CD14-positive monocyte (primary cell): Measurements from ENCODE around the gene ITSN1. TPM values are rescaled to one million over a fixed set of nuclear protein-coding genes. Genes with fewer than 3 reads are reported as not detected.

Source experiments
- DNase-seq, 3 donors: peaks; one replicate each; pipeline ENCODE4 v3.0.0-alpha.2; 2011 to 2022
- H2AFZ ChIP-seq: 2 replicates; pipeline ENCODE4 v1.6.0; 2012; ENCODE audit warnings: mild to moderate bottlenecking, low read depth, low read length, inconsistent platforms; ENCODE audit not compliant: insufficient read depth, poor library complexity, severe bottlenecking
- H3K27ac ChIP-seq, 2 donors: 1 replicate in 1 of 2; 2 replicates in 1 of 2; pipeline ENCODE4 v1.5.1; 2012 to 2013; ENCODE audit warnings: low read length in 2 of 2, control low read depth in 1 of 2, inconsistent platforms in 1 of 2, low read depth in 1 of 2, mild to moderate bottlenecking in 1 of 2
- H3K27me3 ChIP-seq, 2 donors: one replicate each; pipeline versions ENCODE4 v1.6.0 to v1.6.1; 2011 to 2013; ENCODE audit warnings: low read length in 2 of 2; ENCODE audit not compliant: control insufficient read depth in 2 of 2, insufficient read depth in 2 of 2
- H3K36me3 ChIP-seq, 2 donors: replicated peaks in 1 of 2; 1 replicate in 1 of 2; 2 replicates in 1 of 2; pipeline versions ENCODE4 v1.5.1 to v1.6.1; 2012 to 2013; ENCODE audit warnings: low read length in 2 of 2, control low read depth in 1 of 2, inconsistent platforms in 1 of 2, mild to moderate bottlenecking in 1 of 2; ENCODE audit not compliant: insufficient read depth in 2 of 2, control insufficient read depth in 1 of 2
- H3K4me1 ChIP-seq, 2 donors: 1 replicate in 1 of 2; 2 replicates in 1 of 2; pipeline versions ENCODE4 v1.5.1 to v1.6.1; 2012 to 2013; ENCODE audit warnings: low read length in 2 of 2, control low read depth in 1 of 2, inconsistent platforms in 1 of 2, mild to moderate bottlenecking in 1 of 2, moderate library complexity in 1 of 2; ENCODE audit not compliant: insufficient read depth in 2 of 2, control insufficient read depth in 1 of 2
- H3K4me2 ChIP-seq: replicated peaks from 2 replicates; pipeline ENCODE3; 2012; ENCODE audit warnings: low read length, moderate library complexity, mild to moderate bottlenecking; ENCODE audit not compliant: poor library complexity, severe bottlenecking; ENCODE audit errors: extremely low read depth
- H3K4me3 ChIP-seq, 3 experiments: fragments of 200-600 bp in 1 of 3; sonication (generic) in 1 of 3; replicated peaks in 1 of 3; 1 replicate in 2 of 3; 2 replicates in 1 of 3; pipeline ENCODE4 v1.5.1; 2011 to 2013; ENCODE audit warnings: low read length in 3 of 3, mild to moderate bottlenecking in 3 of 3, control low read depth in 2 of 3, low read depth in 2 of 3, inconsistent platforms in 1 of 3, moderate library complexity in 1 of 3
- H3K79me2 ChIP-seq: 2 replicates; pipeline ENCODE4 v1.6.0; 2012; ENCODE audit warnings: mild to moderate bottlenecking, control low read depth, inconsistent platforms, low read length, moderate library complexity; ENCODE audit not compliant: insufficient read depth
- H3K9ac ChIP-seq: 2 replicates; pipeline ENCODE4 v1.6.0; 2017; ENCODE audit warnings: low read length, mild to moderate bottlenecking; ENCODE audit not compliant: insufficient read depth, poor library complexity, severe bottlenecking
- H3K9me3 ChIP-seq, 2 donors: replicated peaks in 1 of 2; 1 replicate in 1 of 2; 2 replicates in 1 of 2; pipeline versions ENCODE4 v1.5.1 to v1.6.1; 2012 to 2013; ENCODE audit warnings: low read length in 2 of 2, control low read depth in 1 of 2; ENCODE audit not compliant: control insufficient read depth in 1 of 2, insufficient read depth in 1 of 2
- H4K20me1 ChIP-seq: 2 replicates; pipeline ENCODE4 v1.6.0; 2012; ENCODE audit warnings: mild to moderate bottlenecking, low read length, control low read depth, moderate library complexity; ENCODE audit not compliant: insufficient read depth
- H3K27ac Mint-ChIP-seq, 7 donors: one replicate each; pipeline ENCODE4 v1.8.0; 2020; ENCODE audit warnings: mild to moderate bottlenecking in 7 of 7, mixed read lengths in 7 of 7, moderate library complexity in 6 of 7, inconsistent platforms in 2 of 7
- H3K27me3 Mint-ChIP-seq, 3 donors: one replicate each; pipeline ENCODE4 v1.8.0; 2021 to 2022; ENCODE audit warnings: low read depth in 3 of 3, mild to moderate bottlenecking in 3 of 3, mixed read lengths in 3 of 3, moderate library complexity in 3 of 3, inconsistent platforms in 1 of 3
- H3K36me3 Mint-ChIP-seq, 2 donors: one replicate each; pipeline ENCODE4 v1.8.0; 2020; ENCODE audit warnings: mixed read lengths in 2 of 2, inconsistent platforms in 1 of 2, mild to moderate bottlenecking in 1 of 2
- H3K4me1 Mint-ChIP-seq: one replicate; pipeline ENCODE4 v1.8.0; 2020; ENCODE audit warnings: mild to moderate bottlenecking, mixed read lengths
- H3K4me3 Mint-ChIP-seq, 2 donors: one replicate each; pipeline ENCODE4 v1.8.0; 2020; ENCODE audit warnings: mild to moderate bottlenecking in 2 of 2, mixed read lengths in 2 of 2, moderate library complexity in 1 of 2
- H3K9me3 Mint-ChIP-seq, 7 donors: one replicate each; pipeline ENCODE4 v1.8.0; 2020 to 2022; ENCODE audit warnings: mixed read lengths in 7 of 7, mild to moderate bottlenecking in 6 of 7, moderate library complexity in 6 of 7, inconsistent platforms in 2 of 7
- WGBS: methylation state at CpG from one replicate; pipeline ENCODE4 v1.1.5; 2013; ENCODE audit warnings: missing lambda C conversion rate; ENCODE audit not compliant: insufficient coverage; 5-methylcytosine and 5-hydroxymethylcytosine counted together
- intact Hi-C, 2 donors: fragments of 100-400 bp; cut with micrococcal nuclease; formaldehyde crosslinking; loops; one replicate each; pipeline versions ENCODE4 v1.15.0 to v1.15.1; 2023
- polyA plus RNA-seq, 3 donors: library from polyadenylated mRNA; depleted of rRNA in 1 of 3; unstranded in 2 of 3; stranded (reverse) in 1 of 3; fragments of 300-500 nt in 2 of 3; fragments of >200 nt in 1 of 3; fragmentation: Illumina TruSeq in 2 of 3; gene quantifications; 1 replicate in 2 of 3; 2 replicates in 1 of 3; pipeline ENCODE4 v1.2.3, GENCODE V29; 2012 to 2021
- TF ChIP-seq, protein P1 (sequence below): fragments of 200-600 bp; IDR thresholded peaks from one replicate; pipeline ENCODE4 v1.8.0; 2022; ENCODE audit warnings: antibody characterized with exemption, mild to moderate bottlenecking

The ITSN1 gene
- polyA plus RNA-seq, 3 donors: 4.7 to 10.3 (median 5.1) TPM

DNA sequence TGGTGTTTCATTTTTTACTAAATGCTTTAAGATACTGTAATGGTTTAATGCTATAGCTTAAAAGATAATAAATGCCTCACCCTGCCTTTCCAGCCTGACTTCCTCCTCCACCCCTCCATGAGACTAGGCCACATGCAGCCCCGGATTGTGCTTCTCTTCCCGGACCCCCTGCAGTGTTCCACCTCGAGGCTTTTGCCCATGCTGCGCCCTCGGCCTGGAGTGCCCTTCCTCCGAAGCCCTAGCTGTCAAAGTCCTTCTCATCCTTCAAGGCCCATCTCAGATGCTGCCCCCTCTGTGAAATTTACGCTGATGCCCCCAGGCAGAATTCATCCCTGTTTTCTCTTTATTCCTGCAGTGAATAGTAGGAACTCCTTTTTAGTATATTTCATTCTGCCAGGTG is 174.8 kb downstream of the ITSN1 start:
- H3K4me3 Mint-ChIP-seq: no peak overlapping the region
- Histone ChIP-seq H3K4me3 (no peak overlapping the region), H3K27ac (no peak overlapping the region), H3K4me1 (no peaks in the 10 kb centered on the region), H3K9ac (no peak overlapping the region), H3K36me3 (peaks cover 32 to 56% of the 10 kb centered on the region in 2 donors), H4K20me1 (no peaks in the 10 kb centered on the region), H3K79me2 (no peaks in the 10 kb centered on the region), H2AFZ (no peak overlapping the region), H3K27me3 (no peaks in the 10 kb centered on the region), H3K4me2 (no peak overlapping the region), H3K9me3 (no peaks in the 10 kb centered on the region)
- H3K27me3 Mint-ChIP-seq: peaks cover 0 to 3% (median 1%) of the 10 kb centered on the region in 3 donors
- peaks cover 43 to 50% of the 10 kb centered on the region in 2 donors for H3K36me3 Mint-ChIP-seq
- peaks cover 0 to 2% (median 0%) of the 10 kb centered on the region in 7 donors for H3K9me3 Mint-ChIP-seq
- H3K4me1 Mint-ChIP-seq: peaks cover 7% of the 10 kb centered on the region
- WGBS: 96% methylated on average over 5 of the region's 7 CpGs
- TF ChIP-seq, protein P1, sequence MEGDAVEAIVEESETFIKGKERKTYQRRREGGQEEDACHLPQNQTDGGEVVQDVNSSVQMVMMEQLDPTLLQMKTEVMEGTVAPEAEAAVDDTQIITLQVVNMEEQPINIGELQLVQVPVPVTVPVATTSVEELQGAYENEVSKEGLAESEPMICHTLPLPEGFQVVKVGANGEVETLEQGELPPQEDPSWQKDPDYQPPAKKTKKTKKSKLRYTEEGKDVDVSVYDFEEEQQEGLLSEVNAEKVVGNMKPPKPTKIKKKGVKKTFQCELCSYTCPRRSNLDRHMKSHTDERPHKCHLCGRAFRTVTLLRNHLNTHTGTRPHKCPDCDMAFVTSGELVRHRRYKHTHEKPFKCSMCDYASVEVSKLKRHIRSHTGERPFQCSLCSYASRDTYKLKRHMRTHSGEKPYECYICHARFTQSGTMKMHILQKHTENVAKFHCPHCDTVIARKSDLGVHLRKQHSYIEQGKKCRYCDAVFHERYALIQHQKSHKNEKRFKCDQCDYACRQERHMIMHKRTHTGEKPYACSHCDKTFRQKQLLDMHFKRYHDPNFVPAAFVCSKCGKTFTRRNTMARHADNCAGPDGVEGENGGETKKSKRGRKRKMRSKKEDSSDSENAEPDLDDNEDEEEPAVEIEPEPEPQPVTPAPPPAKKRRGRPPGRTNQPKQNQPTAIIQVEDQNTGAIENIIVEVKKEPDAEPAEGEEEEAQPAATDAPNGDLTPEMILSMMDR: no peak
- no peak for DNase-seq
- peak overlapping the region in 1 of 7 donors; percentile 57 for H3K27ac Mint-ChIP-seq
- intact Hi-C loops: no loop called here

DNA sequence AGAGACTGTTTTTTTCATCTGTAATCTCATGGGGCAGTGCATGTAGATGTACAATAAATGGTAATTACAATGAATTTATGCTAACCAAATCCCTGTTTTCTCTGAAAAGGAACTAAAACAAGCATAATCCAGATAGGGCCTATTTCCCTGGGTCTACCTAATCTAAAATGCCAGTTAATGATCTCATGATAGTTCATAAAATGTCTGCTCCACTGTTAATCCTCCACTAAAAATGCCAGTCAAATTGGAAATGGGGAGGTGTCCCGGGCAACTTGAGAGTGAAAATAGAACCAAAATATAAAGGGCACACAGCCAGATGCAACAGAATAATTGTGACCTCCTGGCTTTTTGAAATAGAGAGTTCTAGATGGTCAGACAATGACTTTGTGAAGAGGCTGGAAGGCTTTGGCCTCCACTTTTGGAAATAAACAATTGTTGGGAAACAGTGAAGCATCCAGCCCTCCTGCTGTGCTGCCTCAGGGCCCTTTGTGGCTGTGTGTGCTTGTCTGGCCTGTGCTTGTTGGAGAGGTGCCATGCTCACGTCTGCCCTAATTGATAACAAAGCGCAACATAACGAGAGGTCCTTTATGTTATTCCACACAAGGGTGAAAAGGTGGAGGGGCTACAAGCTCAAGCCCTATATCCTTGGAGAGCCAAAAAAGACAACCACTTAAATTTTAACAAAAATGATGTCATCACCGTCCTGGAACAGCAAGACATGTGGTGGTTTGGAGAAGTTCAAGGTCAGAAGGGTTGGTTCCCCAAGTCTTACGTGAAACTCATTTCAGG is 175.6 kb downstream of the ITSN1 start:
- Histone ChIP-seq H3K4me2 (no peak overlapping the region), H3K4me1 (no peaks in the 10 kb centered on the region), H3K27ac (no peak overlapping the region), H3K4me3 (no peak overlapping the region), H3K9me3 (no peaks in the 10 kb centered on the region), H4K20me1 (no peaks in the 10 kb centered on the region), H3K9ac (no peak overlapping the region), H3K79me2 (no peaks in the 10 kb centered on the region), H2AFZ (no peak overlapping the region), H3K27me3 (no peaks in the 10 kb centered on the region), H3K36me3 (peaks cover 32 to 56% of the 10 kb centered on the region in 2 donors)
- no peak overlapping the region for H3K4me3 Mint-ChIP-seq
- H3K4me1 Mint-ChIP-seq: peaks cover 7% of the 10 kb centered on the region
- TF ChIP-seq, protein P1: no peak
- WGBS: 57% methylated on average over 2 of the region's 6 CpGs
- no peak for DNase-seq
- H3K27ac Mint-ChIP-seq: no peak overlapping the region
- peaks cover 43 to 54% of the 10 kb centered on the region in 2 donors for H3K36me3 Mint-ChIP-seq
- peaks cover 0 to 3% (median 1%) of the 10 kb centered on the region in 3 donors for H3K27me3 Mint-ChIP-seq
- intact Hi-C loops: no loop called here
- H3K9me3 Mint-ChIP-seq: peaks cover 0 to 2% (median 0%) of the 10 kb centered on the region in 7 donors
